B cell (primary cell): ENCODE data around the gene EXD3.

Experiments
- EZH2 ChIP-seq: IDR thresholded peaks from 2 replicates; pipeline ENCODE4 v1.6.1; 2012; ENCODE audit warnings: borderline replicate concordance, low read depth, mild to moderate bottlenecking, moderate library complexity, low read length; ENCODE audit not compliant: insufficient read depth, poor library complexity, severe bottlenecking
- TF ChIP-seq, protein P1 (sequence below): fragments of 200-600 bp; IDR thresholded peaks from one replicate; pipeline ENCODE4 v1.8.0; 2022; ENCODE audit warnings: antibody characterized with exemption, mild to moderate bottlenecking

DNA sequence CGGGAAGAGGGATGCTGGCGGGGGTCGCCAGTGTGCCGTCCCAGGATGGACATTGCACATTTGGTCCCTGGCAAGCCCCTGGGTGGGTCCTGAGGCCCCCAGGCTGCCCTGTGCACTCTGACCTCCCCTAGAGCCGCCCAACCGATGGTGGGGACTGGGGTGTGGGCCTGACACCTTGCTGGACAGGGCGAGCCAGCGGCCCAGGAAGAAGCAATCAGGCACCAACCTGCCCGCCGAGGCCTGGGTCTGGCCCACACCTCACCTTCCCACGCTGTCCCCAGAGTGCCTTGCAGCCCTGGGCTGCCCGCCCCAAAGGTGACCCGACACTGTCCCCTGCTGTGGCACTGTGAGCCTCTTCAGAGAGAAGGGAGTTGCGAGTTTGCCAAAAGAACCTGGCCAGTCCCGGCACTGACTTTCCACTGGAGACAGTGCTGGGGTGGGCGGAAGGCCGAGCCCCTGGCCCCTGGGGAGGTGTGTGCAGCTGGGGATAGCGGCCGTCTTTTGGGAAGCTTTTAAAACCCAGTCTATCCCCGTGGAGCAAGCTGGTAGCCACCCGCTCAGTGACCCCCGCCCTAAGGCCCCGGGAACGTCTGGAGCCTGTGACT lies 108.9 kb downstream of the EXD3 start:
- TF ChIP-seq, protein P1, sequence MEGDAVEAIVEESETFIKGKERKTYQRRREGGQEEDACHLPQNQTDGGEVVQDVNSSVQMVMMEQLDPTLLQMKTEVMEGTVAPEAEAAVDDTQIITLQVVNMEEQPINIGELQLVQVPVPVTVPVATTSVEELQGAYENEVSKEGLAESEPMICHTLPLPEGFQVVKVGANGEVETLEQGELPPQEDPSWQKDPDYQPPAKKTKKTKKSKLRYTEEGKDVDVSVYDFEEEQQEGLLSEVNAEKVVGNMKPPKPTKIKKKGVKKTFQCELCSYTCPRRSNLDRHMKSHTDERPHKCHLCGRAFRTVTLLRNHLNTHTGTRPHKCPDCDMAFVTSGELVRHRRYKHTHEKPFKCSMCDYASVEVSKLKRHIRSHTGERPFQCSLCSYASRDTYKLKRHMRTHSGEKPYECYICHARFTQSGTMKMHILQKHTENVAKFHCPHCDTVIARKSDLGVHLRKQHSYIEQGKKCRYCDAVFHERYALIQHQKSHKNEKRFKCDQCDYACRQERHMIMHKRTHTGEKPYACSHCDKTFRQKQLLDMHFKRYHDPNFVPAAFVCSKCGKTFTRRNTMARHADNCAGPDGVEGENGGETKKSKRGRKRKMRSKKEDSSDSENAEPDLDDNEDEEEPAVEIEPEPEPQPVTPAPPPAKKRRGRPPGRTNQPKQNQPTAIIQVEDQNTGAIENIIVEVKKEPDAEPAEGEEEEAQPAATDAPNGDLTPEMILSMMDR = no peak
- TF ChIP-seq EZH2 = no peak
